Omental fat pad (tissue), 4 donors: ENCODE measurements around the gene RHD. TPM values are rescaled to one million over a fixed set of nuclear protein-coding genes. Genes with fewer than 3 reads are reported as not detected.
A peak's percentile ranks its signal among the peaks of the same experiment; 100 is the strongest.
"Not testable (repeated sequence)": the region's sequence is repeated elsewhere in the genome, so short reads cannot be mapped to it uniquely, and the experiment has no call there.

Source experiments
- ATAC-seq: fragments of 150-250 bp; one replicate; pipeline ENCODE4 v1.9.1; 2016; ENCODE audit warnings: mild to moderate bottlenecking, moderate library complexity; ENCODE audit not compliant: low FRiP score
- DNase-seq: peaks from one replicate; pipeline ENCODE4 v3.0.0-alpha.2; 2019; ENCODE audit warnings: low spot score
- total RNA-seq, 4 donors: library from RNA; depleted of rRNA; stranded (reverse); fragments of >200 nt; gene quantifications; one replicate each; pipeline ENCODE4 v1.1.0, GENCODE V29; 2016
- TF ChIP-seq, protein P1 (sequence below), 3 donors: fragments of 450-650 bp; IDR thresholded peaks; one replicate each; pipeline ENCODE4 v1.5.1; 2016 to 2017; ENCODE audit warnings: antibody characterized with exemption in 3 of 3, mild to moderate bottlenecking in 3 of 3, moderate library complexity in 2 of 3

Gene RHD
- total RNA-seq, 4 donors from 2014 or later = not detected

DNA sequence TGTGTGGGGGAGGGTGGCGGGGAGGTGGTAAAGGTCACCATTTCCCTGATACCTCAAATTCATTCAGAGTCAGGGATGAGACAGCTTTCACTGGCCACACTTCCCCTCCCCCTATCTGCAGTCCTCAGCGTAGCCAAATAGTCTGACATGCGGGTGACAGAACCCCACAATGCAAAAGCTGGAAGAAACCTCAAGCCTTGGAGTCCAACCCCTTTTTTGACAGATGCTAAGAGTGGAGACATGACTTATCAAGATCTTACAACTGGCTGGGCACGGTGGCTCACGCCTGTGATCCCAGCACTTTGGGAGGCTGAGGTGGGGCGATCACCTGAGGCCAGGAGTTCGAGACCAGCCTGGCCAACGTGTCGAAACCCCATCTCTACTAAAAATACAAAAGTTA is 49.8 kb downstream of the RHD start:
- not testable (repeated sequence) for ATAC-seq, DNase-seq

DNA sequence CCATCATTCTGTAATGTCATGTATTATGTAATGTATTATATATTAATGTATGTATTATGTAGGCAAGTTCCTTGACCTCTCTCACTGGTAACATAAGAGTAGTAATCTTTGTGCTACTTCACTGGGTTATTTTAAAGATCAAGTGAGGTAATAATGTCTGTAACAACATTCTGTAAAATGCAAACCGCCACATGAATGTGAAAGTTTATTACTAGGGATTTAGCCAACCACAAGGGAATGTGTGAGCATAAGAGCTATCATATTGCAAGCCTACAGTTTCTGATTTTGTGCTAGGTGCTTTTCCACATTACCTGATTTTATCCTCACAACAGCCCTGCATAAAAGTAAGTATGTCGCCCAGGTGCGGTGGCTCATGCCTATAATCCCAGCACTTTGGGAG is 52.1 kb downstream of the RHD start:
- ATAC-seq, DNase-seq: not testable (repeated sequence)

DNA sequence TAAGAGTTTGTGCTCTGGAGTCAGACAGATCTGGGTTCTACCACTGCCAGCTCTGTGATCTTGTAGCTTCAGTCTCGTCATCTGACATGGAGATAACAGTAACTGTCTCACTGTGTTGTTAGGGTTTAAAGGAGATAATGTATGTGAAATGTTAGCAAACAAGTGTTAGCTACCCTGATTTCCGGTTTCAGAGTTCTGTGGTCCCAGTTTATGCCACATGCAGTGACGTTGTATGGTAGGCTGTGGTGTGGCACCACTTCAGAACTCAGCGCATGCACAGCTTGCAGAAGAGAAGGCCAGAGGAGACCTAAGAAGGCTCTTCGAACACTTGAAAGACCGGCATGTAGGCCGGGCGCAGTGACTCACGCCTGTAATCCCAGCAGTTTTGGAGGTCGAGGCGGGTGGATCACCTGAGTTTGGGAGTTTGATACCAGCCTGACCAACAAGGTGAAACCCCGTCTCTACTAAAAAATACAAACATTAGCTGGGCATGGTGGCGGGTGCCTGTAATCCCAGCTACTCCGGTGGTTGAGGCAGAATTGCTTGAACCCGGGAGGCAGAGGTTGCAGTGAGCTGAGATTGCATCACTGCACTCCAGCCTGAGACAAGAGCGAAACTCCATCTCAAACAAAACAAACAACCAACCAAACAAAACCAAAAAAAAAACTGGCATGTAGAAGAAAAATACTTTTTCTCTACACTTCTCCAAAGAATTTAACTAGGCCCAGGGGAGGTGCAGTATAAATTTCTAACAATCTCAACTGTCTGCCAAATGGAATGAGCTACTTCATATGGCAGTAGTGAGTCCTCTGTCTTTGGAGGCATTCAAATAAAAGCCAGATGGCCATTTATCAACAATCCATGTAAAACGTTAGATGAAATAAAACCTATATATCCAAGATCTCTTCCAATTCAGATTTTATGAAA is 55.8 kb downstream of the RHD start:
- DNase-seq, ATAC-seq: not testable (repeated sequence)

DNA sequence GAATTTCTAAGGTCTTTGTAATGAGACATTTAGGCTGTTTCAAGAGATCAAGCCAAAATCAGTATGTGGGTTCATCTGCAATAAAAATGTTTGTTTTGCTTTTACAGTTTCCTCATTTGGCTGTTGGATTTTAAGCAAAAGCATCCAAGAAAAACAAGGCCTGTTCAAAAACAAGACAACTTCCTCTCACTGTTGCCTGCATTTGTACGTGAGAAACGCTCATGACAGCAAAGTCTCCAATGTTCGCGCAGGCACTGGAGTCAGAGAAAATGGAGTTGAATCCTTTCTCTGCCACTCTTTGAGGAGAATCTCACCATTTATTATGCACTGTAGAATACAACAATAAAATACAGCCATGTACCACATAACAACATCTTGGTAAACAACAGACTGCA is 56.5 kb downstream of the RHD start:
- not testable (repeated sequence) for ATAC-seq, DNase-seq

DNA sequence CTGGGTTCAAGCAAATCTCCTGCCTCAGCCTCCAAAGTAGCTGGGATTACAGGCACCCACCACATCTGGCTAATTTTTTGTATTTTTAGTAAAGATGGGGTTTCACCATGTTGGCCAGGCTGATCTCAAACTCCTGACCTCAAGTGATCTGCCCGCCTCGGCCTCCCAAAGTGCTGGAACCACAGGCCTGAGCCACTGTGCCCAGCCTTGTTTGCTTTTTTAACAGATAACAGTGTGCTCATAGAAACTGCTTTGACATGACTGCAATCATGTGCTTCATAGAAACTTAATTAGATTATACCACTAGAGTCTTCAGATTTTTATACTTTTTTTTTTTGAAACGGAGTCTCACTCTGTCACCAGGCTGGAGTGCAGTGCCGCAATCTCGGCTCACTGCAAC is 57.0 kb downstream of the RHD start:
- ATAC-seq = not testable (repeated sequence)

DNA sequence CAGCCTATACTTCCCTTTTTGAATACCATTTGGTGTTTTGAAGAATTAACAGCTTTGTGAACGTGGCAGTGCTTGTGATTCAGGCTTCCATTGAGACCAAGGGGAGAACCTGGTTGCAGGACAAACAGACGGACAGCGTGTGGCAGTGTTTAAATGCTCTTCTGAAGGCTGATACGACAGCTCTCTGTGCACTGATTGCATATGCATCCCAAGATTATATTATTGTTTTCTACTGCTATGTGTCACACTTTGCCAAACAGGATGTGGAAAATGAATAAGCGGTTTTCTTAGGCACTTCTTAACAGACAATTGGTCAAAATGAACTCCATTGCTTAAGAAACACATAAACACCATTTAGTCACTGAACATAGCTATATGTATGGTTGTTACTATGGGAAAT is 57.6 kb downstream of the RHD start:
- ATAC-seq = peak; percentile 57

More for the DNA sequence above, 57.0 kb downstream of the RHD start:
- DNase-seq = not testable (repeated sequence)

DNA sequence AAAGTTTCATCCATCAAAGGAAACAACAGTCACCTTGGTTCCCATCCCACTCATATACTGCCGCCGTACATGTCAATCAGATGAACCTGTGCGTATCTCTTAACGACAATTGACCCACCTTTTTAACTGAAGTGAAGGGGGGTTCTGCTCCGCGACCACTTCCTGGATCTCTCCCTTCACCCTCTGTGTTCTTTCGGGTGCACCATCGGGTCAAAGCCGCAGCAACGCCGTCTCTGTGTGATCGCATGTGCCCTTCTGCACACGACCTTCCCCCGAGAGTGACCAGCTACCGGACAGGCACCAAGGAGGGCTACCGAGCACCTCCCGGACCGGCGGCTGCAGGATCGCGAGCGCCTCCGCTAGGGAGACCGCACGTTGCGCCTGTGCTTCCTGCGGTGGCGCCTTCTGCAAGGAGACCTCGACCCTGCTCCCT is 64.6 kb downstream of the RHD start:
- DNase-seq = not testable (repeated sequence)
- peak; percentile 19 for ATAC-seq

More for the DNA sequence above, 57.6 kb downstream of the RHD start:
- not testable (repeated sequence) for DNase-seq

DNA sequence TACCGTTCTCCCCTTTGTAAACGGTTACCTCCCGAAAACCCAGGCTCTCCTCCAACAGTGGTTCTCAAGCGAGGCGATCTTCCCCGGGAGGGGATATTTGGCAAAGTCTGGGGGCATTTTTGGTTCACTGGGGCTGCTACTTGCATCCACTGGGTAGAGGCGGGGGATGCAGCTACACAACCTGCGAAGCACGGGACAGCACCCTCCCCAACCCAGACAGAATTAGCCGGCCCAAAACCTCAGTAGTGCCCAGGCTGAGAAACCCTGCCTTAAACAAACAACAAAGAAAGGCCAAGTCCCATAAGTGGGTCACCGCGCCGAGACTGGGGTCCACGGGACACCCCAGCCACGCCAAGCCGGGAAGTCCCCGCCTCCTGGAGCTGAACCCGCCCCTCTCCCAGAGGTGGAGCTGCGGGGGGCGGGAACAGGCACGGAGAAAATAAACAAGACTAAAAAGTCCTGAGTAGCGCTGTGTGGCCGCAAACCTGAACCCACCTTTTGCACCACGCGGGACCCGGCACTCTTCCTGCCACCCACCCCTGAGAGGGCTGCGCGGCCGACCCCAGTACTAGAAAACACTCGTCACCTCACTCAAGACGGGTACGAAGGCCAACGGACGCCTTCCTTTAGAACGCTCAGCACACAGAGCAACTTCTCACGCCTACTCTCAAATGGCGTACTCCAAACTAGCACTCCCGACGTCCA is 65.3 kb downstream of the RHD start:
- ATAC-seq = peak; percentile 84
- DNase-seq = not testable (repeated sequence)

DNA sequence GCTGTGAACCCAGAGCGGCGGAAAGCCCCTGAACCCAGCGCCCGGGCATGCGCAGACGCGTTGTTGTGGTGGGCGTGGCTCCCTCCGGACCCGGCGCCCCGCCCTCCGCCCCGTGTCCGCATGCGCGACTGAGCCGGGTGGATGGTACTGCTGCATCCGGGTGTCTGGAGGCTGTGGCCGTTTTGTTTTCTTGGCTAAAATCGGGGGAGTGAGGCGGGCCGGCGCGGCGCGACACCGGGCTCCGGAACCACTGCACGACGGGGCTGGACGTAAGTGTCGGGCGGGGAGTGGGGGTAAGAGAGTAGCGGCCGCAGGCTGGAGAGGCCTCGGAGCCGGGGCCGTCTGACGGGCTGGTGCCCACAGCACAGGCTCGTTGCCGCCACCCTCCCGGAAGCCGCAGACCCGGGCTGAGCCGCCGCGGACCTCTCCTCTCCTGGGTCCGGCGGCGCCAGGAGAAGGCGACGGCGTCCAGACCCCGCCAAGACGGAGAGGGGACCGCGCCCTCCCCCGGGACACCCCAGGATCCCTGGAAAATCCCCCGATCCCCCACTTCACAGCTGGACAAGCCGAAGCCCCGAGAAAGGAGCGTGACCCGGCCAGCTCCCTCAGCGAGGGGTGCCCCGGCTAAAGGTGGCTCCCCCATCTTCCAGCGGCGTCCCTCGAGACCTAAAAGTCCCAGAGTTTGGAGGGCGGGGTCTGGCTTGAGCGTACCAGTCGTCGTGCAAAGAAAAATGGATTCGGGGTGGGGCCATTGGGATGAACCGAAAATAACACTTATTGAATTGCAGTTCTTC is 66.1 kb downstream of the RHD start, which contains the start of gene TMEM50A:
TSS of gene TMEM50A (plus strand) at position 147 of the 794 bp plus-strand sequence. CDS start 2,153 bp downstream, outside the sequence.
- peak; percentile 80 for DNase-seq
- peak; percentile 98 for ATAC-seq
- TF ChIP-seq, protein P1, sequence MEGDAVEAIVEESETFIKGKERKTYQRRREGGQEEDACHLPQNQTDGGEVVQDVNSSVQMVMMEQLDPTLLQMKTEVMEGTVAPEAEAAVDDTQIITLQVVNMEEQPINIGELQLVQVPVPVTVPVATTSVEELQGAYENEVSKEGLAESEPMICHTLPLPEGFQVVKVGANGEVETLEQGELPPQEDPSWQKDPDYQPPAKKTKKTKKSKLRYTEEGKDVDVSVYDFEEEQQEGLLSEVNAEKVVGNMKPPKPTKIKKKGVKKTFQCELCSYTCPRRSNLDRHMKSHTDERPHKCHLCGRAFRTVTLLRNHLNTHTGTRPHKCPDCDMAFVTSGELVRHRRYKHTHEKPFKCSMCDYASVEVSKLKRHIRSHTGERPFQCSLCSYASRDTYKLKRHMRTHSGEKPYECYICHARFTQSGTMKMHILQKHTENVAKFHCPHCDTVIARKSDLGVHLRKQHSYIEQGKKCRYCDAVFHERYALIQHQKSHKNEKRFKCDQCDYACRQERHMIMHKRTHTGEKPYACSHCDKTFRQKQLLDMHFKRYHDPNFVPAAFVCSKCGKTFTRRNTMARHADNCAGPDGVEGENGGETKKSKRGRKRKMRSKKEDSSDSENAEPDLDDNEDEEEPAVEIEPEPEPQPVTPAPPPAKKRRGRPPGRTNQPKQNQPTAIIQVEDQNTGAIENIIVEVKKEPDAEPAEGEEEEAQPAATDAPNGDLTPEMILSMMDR (IDR thresholded peaks at IDR 0.05) = no peak

DNA sequence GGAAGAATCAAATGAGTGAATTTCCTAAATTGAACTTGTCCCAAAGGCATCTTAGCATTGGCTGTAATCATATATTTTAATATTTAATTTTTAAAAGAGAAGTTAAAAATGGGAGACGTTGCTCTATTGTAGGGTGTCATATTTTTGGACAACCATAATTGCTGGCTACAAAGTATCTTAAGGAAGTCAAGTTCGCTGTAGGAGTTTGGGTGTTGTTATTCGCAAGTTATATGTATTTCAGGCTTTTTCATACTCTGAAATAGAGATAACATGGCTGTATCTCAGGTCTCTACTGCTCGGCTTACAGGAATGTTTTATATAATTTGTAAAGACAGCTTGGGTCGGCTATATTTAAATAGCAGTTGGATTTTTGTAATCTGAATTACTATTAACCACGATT is 66.7 kb downstream of the RHD start:
- TF ChIP-seq, protein P1 (IDR thresholded peaks at IDR 0.05) = no peak
- DNase-seq (no peak), ATAC-seq (no peak)

DNA sequence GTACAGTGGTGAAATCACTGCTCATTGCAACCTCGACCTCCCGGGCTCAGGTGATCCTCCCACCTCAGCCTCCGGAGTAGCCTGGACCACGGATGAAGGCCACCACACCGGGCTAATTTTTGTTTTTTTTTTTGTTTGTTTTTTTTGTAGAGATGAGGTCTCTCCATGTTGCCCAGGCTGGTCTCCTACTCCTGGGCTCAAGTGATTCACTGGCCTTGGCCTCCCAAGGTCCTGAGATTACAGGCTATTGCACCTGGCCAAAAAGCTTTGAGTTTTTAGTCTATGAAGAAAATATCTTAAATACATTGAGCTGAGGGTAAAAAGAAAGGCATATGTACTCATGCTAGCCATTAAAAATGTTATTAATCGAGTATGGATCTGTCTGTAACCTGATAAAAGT is 69.4 kb downstream of the RHD start:
- TF ChIP-seq, protein P1 (IDR thresholded peaks at IDR 0.05) = no peak
- DNase-seq (no peak), ATAC-seq (no peak)
